NCI-H226 (cell line): Measurements from ENCODE around the gene TROAP.
A peak's percentile ranks its signal among the peaks of the same experiment; 100 is the strongest.
"Not testable (repeated sequence)": the region's sequence is repeated elsewhere in the genome, so short reads cannot be mapped to it uniquely, and the experiment has no call there.

Source experiments
- DNase-seq: peaks from one replicate; pipeline ENCODE4 v3.0.0-alpha.2; 2015

Gene TROAP

DNA sequence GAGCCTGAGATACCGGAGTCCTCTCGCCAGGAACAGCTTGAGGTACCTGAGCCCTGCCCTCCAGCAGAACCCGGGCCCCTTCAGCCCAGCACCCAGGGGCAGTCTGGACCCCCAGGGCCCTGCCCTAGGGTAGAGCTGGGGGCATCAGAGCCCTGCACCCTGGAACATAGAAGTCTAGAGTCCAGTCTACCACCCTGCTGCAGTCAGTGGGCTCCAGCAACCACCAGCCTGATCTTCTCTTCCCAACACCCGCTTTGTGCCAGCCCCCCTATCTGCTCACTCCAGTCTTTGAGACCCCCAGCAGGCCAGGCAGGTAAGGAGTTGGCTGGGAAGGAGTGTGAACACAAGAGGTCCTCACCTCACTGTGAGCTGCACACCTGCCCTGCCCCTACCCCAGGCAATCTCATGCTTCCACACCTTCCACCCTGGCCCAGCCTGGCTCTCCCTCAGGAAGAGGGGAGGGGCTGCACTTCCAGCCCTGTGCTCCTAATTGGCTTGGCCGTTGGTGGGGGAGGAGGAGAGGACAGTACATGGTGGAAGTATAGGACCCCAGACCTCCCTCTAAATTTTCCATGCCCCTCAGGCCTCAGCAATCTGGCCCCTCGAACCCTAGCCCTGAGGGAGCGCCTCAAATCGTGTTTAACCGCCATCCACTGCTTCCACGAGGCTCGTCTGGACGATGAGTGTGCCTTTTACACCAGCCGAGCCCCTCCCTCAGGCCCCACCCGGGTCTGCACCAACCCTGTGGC is 7.8 kb downstream of the TROAP start:
- DNase-seq: no peak

DNA sequence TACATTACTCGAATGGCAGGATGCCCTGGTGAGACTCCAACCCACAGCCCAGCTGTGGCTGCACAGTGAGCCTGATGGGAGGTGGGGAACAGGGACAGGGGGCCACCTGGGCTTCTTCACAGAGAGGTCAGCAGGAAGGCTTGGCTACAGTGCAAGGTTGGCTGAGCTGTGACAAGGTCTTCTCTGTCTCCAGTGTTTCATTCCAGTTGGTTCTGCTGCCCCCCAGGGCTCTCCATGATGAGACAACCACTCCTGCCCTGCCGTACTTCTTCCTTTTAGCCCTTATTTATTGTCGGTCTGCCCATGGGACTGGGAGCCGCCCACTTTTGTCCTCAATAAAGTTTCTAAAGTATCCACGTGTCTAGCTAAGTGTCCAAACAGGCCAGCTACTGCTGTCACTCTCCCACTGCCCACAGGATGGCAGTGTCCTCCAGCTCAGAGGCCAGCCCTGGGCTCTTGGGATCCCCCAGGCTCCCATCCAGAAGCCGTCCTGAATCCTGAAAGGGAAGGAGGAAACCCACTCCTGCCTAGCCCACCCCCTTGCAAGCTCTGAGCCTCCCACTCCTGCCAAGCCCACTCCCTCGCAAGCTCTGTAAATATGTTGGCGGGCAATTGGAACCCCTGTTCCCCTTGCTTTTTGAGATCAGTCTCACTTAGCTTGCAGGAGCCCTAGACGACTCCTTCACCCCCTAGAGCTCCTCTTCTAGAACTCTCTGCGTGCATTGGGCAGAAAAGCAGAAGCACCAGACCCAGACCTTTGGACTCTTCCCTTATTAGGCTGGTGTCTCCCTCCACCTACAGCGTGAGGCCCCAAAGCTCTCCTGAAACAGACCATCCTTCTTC is 8.5 kb downstream of the TROAP start:
- peak; percentile 52 for DNase-seq

DNA sequence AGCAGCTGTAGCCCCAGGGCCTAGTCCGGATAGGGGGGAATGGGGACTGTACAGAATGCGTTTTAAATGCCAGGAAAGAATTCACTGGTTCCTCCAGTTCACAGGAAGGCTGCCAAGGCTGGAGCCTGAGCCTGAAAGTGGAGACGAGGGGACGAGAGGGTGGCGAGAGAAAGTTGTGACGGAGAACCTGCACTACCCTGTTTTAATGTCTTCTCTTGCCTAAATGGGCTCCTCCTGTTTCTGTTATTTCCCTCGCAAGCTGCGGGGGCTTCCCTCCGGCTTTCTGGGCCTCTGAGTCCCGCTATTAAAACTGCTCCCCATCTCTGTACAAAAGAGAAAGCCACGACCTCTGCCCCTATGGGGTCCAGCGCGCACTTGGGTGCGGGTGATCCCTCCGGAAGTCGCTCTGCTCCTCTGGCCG is 9.4 kb downstream of the TROAP start:
- DNase-seq: no peak

DNA sequence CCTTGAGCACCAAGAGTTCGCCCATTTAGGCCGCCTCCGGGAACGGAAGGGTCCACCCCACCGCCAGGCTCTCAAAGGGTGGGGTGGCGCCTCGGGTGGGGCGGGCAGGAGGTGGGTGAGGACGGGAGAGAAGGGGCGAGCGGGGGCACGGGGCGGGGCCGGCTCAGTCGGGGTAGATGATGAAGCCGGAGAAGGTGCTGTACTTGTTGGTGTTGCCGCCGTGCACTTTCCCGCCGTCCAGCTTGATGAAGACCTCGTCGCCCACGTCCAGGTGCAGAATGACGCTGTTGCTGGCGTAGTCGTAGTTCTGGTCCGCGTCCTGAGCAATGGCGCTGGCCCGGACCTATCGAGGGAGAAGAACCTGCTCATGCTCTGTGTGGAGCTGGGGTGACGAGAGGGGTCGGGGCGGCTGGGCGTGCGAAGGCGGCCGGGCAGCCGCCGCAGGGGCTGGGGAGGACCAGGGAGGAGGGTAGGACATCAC is 9.9 kb downstream of the TROAP start:
- no peak for DNase-seq

DNA sequence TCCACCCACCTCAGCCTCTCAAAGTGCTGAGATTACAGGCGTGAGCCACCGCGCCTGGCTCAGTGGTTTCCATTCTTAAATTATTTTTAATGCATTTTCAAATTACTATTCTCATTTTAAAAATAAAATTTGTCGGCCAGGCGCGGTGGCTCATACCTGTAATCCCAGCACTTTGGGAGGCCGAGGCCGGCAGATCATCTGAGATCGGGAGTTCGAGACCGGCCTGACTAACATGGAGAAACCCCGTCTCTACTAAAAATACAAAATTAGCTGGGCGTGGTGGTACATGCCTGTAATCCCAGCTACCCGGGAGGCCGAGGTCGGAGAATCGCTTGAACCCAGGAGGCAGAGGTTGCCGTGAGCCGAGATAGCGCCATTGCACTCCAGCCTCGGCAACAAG is 10.7 kb downstream of the TROAP start:
- DNase-seq: not testable (repeated sequence)

DNA sequence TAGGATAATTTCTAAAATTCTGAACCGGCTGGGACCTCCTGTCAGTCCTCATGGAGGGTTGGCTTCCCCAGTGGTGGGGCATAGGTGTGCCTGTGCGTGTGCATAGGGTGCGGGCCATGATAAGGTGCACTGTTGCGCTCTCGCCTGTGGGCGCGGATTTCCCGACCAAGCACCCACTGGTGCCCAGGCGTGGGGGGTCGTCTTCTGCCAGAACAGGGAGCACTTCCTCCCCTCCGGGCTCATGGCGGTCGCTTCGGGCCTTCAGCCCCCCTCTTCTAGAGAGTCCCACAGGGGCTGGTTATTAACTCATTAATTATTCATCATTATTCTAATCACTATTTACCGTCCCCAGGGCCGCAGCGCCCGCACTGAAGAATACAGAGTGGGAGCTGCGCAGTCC is 11.2 kb downstream of the TROAP start:
- DNase-seq: no peak

DNA sequence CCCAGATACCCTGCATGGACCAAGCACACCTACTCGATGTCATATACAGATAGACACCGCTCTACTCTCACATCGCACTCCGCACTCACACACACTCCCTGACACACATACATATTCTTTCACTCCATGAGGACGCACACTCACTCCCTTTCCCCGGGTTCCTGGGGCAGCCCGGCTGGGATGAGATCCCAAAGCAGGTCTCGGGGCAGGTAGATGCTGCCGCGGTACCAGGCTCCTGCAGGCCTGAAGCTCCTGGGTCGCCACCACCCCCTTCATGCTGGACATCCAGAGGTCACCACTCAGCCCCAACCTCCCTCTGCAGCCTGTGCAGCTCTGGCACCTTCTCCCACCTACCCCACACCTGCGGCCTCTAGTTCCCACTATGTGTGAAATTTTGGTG is 11.6 kb downstream of the TROAP start:
- no peak for DNase-seq

DNA sequence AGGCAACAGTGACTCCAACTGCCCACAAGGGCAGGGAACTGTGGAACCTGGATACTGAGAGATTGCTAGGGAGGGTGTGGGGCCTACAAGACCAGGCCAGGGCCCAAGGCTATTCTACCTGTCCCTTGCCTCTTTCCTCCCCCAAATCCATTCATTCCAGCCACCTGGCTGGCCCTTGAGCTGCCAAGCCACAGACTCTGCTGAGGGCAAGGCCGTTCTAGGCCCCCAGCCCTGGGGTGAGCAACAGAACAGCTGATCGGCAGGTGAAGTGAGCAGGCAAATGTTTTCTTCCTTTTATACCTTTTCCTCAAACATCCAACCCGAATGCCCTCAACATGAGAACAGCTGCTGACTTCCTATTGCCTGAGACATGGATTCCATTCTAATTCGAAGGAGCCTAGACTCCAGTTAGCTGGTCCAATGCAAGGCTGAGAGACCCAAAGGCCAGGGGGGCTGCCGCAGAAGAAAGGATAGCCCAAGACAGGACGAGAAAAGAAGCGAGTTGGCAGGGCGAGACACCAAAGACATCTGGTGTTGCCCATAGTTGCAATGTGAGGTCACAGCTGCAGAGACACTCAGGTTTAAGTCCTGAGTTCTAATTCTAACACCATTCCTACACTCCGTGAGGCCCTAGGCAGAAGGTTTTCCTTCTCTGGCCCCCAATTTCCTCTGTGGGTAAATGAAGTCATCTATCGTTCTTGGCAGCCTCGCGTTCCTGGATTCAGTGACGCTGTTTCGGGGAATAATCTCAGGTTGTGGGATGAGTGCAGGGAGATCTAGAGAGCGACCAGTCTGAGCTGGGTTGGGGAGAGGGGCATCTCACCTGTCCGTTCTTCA is 12.3 kb downstream of the TROAP start:
- DNase-seq: no peak

DNA sequence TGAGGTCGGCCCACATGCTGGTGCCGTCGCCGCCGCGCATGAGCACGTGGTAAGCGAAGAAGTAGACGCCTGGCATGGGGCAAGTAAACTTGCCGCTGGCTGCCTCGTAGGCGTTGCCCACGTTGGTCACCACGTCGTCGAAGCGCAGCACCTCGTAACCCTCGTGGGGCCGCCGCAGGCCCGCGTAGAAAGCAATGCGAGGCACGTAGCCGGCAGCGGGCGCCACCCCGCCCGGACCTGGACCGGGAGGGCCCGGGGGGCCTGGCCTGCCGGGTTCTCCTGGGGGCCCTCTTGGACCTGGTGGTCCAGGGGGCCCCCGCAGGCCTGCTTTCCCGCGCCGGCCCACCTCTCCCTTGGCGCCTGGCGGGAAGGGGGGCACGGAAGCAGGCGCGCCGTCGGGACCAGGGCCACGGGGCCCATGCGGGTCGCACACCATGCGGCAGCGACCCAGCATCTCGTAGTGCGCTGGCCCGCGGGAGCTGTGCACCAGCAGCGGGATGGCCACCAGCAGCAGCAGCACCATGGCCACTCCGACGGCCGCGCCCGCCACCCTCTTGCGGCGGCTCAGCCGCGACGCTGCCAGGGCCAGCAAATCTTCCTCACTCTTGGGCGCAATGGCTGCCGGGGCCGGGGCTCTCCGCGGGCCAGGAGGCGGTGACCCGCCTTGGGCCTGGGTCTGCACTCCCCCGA is 13.0 kb downstream of the TROAP start:
- no peak for DNase-seq

DNA sequence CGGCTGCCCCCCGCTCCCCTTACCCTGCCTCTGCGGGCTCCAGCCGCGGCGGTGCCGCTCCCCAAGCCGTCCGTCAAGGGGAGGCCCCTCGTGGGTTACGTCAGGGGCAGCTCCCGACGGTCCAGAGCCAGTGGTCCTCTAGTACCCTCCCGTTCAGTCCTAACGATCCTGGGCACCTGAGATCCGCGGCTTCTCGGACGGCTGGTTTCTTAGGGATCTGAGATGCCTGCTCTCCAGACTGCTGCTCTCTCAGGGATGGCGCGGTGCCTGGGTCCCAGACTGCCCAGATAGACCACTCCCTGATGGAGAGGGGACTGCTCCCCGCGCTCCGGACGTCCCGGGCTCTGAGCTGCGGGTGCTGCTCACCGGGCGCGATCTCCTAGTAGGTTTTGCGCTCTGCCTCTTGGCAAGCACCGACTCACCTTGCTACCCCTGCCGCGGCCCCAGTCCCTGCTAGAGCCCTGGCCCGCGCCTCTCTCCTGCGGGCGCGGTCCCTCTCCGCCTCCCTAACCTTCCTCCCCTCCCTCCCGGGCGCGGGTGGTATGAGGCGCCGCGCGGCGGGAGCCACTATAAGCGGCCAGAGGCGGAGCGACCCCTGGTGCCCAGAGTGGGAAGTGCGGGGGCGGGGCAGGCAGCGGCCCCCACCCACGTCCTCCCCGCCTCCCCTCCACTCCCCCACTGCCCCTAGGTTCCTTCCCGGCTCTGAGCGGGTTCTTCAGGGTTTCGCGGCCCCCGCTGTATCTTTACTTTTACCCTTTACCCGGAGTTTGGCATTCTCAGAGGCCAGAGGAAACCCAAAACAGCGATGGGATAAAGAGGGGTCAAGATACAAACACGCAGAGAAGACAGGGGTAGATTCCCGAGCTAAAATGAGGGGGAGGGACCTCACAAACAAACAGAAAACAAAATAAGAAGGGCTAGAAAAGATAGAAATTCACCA is 13.9 kb downstream of the TROAP start, which contains the start of gene C1QL4:
Gene C1QL4, minus strand, starts transcription at position 544 of the 940 bp plus-strand sequence. CDS start 711 bp downstream, outside the sequence.
- DNase-seq: peak; percentile 73

DNA sequence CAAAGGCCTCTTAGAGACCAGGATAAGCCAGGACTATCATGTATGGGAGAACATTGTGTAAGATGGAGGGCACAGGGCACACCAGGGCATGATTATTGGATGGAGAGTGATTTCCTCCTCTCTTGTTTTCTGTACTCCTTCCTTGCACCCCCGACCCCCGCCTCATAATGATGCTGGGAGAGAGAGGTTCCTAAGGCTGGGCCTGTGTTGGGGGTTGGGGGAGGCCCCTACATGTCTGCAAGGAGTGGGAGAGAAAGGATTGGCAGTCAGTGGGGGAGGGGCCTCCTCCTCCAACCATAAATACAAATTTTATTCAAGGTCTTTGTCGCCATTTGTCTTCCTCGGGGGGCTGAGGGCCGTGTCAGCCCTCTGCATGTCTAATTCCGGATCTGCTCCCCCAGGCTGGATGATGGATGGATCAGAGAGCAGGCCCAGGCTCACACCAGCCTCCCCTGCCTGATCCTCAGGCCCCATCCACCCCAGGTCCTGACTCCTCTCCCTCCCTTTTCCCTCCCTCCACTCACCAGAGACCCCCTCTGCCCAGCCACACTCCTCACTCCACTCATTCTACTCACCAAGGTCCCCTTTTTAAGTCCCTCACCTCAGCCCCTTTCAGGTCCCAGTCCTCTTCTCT is 15.9 kb downstream of the TROAP start:
- no peak for DNase-seq

DNA sequence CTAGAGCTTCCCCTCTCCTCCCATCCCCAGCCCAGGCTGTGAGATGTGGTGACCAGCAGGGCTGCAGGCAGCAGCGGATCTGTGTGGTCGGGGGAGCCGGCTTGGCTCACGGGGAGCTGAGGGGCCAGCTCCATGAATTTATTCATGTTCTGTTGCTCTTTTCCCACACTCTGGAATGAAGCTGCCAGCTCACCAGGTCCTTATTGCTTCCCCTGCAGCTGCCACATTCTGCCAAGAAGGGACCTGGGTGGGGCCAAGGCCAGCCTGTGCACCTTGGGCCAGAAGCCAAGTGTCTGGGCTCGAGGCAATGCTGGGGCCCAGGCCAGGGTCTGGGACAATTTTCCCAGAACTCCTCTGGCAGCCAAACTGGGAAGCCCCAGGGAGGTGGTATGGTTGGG is 16.4 kb downstream of the TROAP start:
- no peak for DNase-seq

DNA sequence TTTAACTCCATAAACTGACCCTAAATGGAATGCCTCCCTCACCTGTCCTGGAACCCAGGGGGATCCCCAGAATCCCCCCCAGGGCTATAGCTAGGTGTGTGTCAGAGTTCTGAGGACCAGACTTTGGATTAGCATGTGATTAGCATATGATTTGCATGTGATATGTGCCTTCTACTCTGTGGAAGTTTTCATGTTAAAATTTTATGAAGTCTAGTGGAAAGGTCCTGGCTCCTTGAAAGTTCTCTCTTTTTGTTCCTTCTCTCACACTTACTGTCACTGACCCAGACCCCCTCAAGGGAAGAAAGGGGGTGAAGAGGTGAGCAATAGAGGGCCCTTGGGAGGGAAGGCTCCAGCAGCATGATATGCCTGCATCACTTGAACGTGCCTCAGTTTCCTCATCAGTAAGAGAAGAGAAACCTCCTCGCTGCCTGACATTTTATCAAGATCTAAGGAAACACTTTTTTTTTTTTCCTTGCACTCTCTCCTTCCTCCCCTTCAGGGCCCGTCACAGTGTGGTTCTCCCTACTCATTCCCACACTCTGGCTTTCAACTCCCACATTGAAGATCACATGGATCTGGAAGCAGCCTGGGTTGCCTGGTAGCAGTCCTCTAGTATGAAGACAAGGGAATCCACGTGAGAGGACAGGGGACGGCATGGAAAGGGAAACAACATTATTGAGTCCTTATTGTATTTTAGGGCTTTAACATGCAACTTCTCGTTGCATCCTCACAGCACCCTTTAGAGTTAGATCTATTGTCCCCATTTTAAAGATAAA is 17.2 kb downstream of the TROAP start:
- no peak for DNase-seq

DNA sequence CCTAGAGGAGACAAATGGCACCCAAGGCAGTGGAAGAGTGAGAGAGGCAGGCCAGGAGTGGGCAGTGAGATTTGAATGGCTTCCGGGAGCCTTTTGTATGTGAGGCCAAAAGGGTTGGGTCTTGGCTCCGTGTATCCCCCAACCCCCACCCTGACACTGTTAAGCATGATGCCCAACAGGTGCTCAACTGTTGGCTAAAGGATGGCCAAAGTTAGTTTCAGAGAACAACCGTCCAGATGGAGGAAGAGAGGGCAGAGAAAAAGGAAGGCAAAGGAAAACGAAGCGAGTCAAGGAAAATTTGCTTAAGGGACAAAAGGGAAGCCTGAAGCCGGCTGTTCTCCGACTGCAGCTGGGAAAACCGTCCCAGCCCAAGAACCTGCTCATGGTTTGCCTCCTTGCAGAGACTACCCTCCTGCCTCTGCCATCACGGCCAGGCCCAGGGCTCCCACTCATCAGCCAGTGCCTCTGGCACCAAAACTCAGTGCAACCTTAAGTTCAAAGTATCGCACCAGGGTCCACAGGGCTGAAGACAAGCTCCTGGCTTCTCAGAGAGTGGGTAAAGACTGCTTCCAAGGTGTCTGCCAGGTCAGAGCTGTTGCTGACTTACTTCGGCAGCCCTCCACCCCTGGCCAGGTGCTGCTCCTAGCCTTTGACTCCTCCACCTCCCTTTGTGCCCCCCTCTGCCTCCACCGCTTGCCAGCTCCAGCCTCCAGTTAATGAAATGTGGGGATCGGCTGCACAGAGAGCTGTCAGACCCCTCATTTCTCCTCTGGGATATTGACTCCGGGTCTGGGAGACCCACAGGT is 18.1 kb downstream of the TROAP start:
- no peak for DNase-seq

DNA sequence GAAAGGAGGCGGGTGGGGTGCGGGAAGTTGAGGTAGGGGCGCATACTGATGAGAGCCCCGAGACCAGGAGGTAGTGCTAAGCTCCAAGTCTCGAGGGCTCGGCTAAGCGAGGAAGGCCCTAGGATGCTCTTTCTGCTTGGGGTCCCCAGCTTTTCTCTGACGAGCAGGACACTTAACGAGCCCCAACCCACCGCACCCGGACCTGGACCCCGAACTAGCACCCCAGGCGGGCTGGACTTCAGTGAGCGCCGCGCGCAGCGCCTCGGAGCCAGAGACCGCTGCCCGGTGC is 18.7 kb downstream of the TROAP start:
- DNase-seq: no peak

DNA sequence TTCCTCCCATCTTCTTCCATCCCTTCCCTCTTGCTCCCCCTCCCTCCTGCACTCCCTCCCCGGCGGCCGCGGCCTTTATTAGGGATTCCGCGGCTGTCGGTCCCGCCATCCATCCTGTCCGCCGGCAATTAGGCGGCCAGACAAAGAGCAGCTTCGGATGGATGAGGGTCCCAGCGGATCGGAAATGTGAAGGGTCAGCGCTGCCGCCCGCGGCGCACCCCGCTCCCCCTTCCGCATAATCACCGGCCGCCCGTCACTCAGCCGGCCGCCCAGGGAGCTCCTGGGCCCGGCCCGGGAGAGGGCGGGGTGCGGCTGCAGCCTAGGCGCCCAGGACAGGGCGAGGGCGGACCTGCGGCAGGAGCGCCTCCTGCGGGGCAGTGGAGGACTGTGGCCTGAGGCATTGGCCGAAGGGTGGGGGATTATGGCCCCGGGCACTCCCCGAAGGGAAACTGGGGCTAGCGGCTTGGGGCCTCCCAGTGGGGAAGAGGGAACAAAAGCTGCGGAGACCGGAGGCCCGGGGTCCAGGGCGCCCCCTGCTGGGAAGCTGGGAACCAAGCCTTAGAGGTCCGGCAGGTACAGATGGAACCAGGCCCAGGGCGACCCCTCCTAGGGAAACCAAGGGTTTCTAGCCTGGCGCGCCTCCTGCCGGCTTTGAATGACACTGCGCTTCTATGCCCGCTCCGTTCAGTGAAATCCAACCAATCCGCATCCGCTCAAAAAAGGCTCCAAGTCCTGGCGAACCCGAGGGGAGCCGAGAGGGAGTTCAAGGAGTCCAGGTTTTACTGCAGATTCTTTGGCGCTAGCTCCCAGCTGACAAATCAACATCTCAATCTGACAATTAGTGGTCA is 19.2 kb downstream of the TROAP start:
- peak; percentile 75 for DNase-seq

DNA sequence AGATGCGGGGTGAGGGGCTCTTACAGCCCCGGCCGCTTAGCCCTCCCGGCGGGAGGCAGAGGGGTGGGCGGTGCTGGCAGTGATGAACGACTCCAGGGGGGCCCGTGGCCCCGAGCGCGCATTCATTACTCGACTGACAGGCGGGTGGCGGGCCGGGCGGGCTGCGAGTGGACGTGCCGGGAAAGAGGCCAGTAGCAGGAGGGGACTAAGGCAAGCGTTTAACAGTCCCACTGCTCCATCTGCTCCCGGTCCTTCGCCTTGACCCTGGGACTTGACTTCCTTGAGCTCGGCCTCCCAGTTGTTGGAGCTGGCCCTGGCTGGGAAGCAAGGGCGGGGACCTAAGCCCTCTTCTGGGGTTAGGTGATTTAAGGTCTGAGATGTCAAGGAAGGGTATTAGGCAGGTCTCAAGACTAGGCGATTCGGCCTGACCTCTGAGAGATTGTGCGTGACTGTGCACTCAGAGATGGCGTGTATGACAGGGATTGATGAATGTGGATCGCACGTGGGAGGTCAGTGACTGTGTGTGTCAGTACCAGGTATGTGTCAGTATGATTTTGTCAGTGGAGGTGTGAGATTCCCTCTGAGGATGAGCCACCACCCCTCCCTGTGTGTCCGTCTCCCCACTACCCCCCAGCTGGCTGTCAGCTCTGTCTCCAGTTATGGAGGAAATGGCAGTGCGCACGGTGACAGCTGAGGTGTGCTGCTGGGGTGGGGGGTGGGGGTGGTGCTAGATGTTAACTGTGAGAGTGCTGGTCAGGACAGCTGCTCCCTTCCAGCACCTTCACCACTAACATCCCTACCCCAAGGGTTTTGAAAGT is 20.1 kb downstream of the TROAP start:
- DNase-seq: peak; percentile 46
